Psoas muscle (tissue), 8 donors: Measurements from ENCODE around the gene ANO9. TPM values are rescaled to one million over a fixed set of nuclear protein-coding genes. Genes with fewer than 3 reads are reported as not detected.
"Not testable (repeated sequence)": the region's sequence is repeated elsewhere in the genome, so short reads cannot be mapped to it uniquely, and the experiment has no call there.

Experiments used
- ATAC-seq, 4 donors: fragments of 200-7000 bp; cut with Tn5 transposase; one replicate each; pipeline ENCODE4 v1.9.1; 2020; ENCODE audit warnings: moderate library complexity in 3 of 4, mild to moderate bottlenecking in 2 of 4
- DNase-seq, 2 donors: peaks; one replicate each; pipeline ENCODE4 v3.0.0-alpha.2; 2020
- H3K27ac ChIP-seq: fragments of 200-600 bp; one replicate; pipeline ENCODE4 v1.8.0; 2022
- H3K27me3 ChIP-seq, 3 donors: fragments of 200-600 bp in 1 of 3; one replicate each; pipeline versions ENCODE4 v1.6.1 to v1.8.0; 2013 to 2022; ENCODE audit warnings: low read length in 2 of 3, mild to moderate bottlenecking in 2 of 3, moderate library complexity in 1 of 3; ENCODE audit not compliant: insufficient read depth in 3 of 3
- H3K36me3 ChIP-seq, 2 donors: fragments of 200-600 bp in 1 of 2; one replicate each; pipeline versions ENCODE4 v1.6.1 to v1.8.0; 2013 to 2022; ENCODE audit warnings: low read depth in 1 of 2, mild to moderate bottlenecking in 1 of 2, moderate library complexity in 1 of 2; ENCODE audit not compliant: insufficient read depth in 1 of 2
- H3K4me1 ChIP-seq: fragments of 200-600 bp; one replicate; pipeline ENCODE4 v1.8.0; 2022
- H3K4me3 ChIP-seq: fragments of 200-600 bp; one replicate; pipeline ENCODE4 v1.8.0; 2022; ENCODE audit warnings: mild to moderate bottlenecking
- H3K9me3 ChIP-seq: fragments of 200-600 bp; one replicate; pipeline ENCODE4 v1.8.0; 2022
- CTCF ChIP-seq: fragments of 200-600 bp; IDR thresholded peaks from one replicate; pipeline ENCODE4 v1.8.0; 2022; ENCODE audit warnings: antibody characterized with exemption
- WGBS, 3 donors: extraction: QIAGEN DNeasy Blood & Tissue Kit; methylation state at CpG; one replicate each; pipeline versions ENCODE4 v1.1.6 to v1.1.7; 2013; 5-methylcytosine and 5-hydroxymethylcytosine counted together
- intact Hi-C, 2 donors: fragments of 100-400 bp; cut with DNase I; formaldehyde crosslinking; loops; one replicate each; pipeline versions ENCODE4 v1.11.0 to v1.14.2; 2022
- polyA plus RNA-seq, 3 donors: library from polyadenylated mRNA; stranded (reverse); fragments of 200-250 nt; gene quantifications; one replicate each; pipeline ENCODE4 v1.2.3, GENCODE V29; 2013
- total RNA-seq, 4 donors: library from RNA; stranded (reverse); fragmentation: NEBNext Ultra II Directional in 2 of 4; extraction: Animal tissue kit (Norgen Biotek cat#: 25700) in 2 of 4; gene quantifications; one replicate each; pipeline versions ENCODE4 v1.2.1 to v1.2.4, GENCODE V29; 2021 to 2023
- donor health status: healthy with polysubstance abuse.
- donor health status: DM: no; HTN: no; CAD: no; lungs with moderate emphysema.
- donor health status: Bipolar disorder and iron deficiency.
- donor health status: healthy.
- donor health status: DM: yes; HTN: yes; CAD: no.
- donor health status: DM: no; HTN: no; CAD: no.
- donor health status: DM: no; HTN: no; CAD: no.
- donor health status: DM: yes; HTN: yes; CAD: no.

ANO9 gene
- total and polyA plus RNA-seq, 7 donors: 0.09 to 0.59 (median 0.13) TPM; not detected in 1

DNA sequence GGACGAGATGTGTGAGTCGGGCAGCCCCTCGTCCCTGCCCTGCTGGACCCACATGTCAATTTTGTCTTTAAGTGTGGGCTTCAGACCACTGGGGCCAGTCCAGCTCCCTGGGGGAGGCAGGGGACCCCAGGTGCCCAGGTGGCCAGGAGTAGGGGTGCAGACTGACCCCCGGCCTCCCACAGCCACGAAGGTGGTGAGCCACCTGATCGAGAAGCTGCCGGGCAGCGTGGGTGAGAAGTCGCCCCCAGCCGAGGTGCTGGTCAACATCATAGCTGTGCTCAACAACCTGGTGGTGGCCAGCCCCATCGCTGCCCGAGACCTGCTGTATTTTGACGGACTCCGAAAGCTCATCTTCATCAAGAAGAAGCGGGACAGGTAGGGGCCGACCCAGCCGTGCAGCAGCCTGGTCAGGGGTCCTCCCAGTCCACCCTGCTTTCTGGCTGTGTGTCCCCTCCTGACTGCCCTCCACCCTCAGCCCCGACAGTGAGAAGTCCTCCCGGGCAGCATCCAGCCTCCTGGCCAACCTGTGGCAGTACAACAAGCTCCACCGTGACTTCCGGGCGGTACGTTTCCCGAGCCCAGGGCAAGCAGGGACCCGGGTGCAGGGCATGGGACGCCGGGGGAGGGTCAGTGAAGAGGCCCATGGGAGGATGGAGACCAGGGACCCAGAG lies 37.9 kb downstream of the ANO9 start:
- ATAC-seq (no peak), DNase-seq (peak in 1 of 2 donors; percentile 52)
- Histone ChIP-seq H3K4me1 (peaks cover 8% of the 10 kb centered on the region), H3K27ac (no peak overlapping the region), H3K4me3 (no peak overlapping the region), H3K9me3 (no peaks in the 10 kb centered on the region), H3K27me3 (peaks cover 0 to 24% (median 0%) of the 10 kb centered on the region in 3 donors), H3K36me3 (no peaks in the 10 kb centered on the region)
- WGBS, 3 donors: 87 to 90% (median 89%) methylated on average over 27 of the region's 27 CpGs
- no peak for TF ChIP-seq CTCF
- intact Hi-C loops: no loop called here

DNA sequence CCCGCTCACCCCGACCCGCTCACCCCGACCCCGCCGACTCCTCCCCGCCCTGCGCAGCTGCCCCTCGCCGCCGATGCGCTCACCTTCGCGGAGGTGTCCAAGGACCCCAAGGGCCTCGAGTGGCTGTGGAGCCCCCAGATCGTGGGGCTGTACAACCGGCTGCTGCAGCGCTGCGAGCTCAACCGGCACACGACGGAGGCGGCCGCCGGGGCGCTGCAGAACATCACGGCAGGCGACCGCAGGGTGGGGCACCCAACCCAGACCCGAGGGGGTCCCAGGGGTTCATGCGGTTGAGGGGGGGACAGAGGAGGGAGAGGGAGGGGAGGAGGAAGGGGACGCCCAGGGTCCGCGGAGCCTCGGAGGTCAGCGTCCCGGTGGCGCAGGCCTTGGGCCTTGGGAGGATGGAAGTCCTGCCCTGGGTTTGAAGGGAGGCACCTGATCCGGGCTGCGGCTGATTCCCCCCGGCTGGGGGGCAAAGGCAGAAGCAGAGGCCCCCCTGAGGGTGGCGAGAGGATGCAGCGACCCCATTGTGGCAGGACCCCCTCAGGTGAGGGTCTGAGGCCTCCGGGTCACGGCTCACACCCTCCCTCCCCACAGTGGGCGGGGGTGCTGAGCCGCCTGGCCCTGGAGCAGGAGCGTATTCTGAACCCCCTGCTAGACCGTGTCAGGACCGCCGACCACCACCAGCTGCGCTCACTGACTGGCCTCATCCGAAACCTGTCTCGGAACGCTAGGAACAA lies 38.6 kb downstream of the ANO9 start:
- ATAC-seq (no peak), DNase-seq (peak in 1 of 2 donors; percentile 48)
- intact Hi-C loops: no loop called here
- Histone ChIP-seq H3K4me1 (peaks cover 8% of the 10 kb centered on the region), H3K36me3 (no peaks in the 10 kb centered on the region), H3K27ac (no peak overlapping the region), H3K27me3 (peaks cover 0 to 21% (median 0%) of the 10 kb centered on the region in 3 donors), H3K9me3 (no peaks in the 10 kb centered on the region), H3K4me3 (no peak overlapping the region)
- TF ChIP-seq CTCF: no peak
- 45 to 90% (median 70%) methylated on average over 46 to 55 of the region's 55 CpGs for WGBS, 3 donors

- intact Hi-C loops, H3K36me3 ChIP-seq, DNase-seq, H3K4me3 ChIP-seq, H3K27ac ChIP-seq, H3K4me1 ChIP-seq, ATAC-seq, H3K9me3 ChIP-seq: not testable (repeated sequence)
- WGBS, 3 donors: 97 to 100% methylated on average over 6 to 36 of the region's 52 CpGs; no CpG with 5 or more reads in 1 of the 3 donors
- peaks cover 0 to 26% (median 0%) of the 10 kb centered on the region in 3 donors for H3K27me3 ChIP-seq
Measured at GRCh38 chr11:401196-401595, 40.6 kb downstream of the ANO9 start.

GRCh38 chr11:400241-400689 lies 41.5 kb downstream of the ANO9 start:
- peaks cover 0 to 31% (median 0%) of the 10 kb centered on the region in 3 donors for H3K27me3 ChIP-seq
- no peaks in the 10 kb centered on the region for H3K36me3 ChIP-seq
- ATAC-seq: no peak
- H3K27ac ChIP-seq: no peak overlapping the region
- no peaks in the 10 kb centered on the region for H3K4me1 ChIP-seq
- no peaks in the 10 kb centered on the region for H3K9me3 ChIP-seq
- intact Hi-C loops: no loop called here
- DNase-seq: no peak
- H3K4me3 ChIP-seq: no peak overlapping the region
- 9 to 83% (median 61%) methylated on average over 19 to 50 of the region's 50 CpGs for WGBS, 3 donors
- TF ChIP-seq CTCF: no peak

DNA sequence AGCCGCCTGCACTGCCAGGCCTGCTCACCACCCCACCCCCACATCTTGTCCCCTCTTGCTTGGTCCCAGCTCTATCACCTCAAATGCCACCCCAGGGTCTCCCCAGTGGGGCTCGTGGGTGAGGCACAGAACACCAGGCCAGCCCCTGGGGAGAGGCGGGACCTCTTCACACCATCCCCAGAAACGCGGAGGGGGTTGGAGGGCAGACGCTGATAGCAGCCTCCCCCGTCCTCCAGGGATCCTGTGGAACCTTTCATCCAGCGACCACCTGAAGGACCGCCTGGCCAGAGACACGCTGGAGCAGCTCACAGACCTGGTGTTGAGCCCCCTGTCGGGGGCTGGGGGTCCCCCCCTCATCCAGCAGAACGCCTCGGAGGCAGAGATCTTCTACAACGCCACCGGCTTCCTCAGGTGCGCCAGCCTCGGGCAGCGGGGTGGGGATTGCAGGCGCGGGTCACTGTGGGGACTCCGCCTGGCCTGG lies 42.0 kb downstream of the ANO9 start:
- no peaks in the 10 kb centered on the region for H3K36me3 ChIP-seq
- H3K9me3 ChIP-seq: no peaks in the 10 kb centered on the region
- H3K4me3 ChIP-seq: no peak overlapping the region
- 34 to 91% (median 49%) methylated on average over 15 to 21 of the region's 21 CpGs for WGBS, 3 donors
- no peaks in the 10 kb centered on the region for H3K4me1 ChIP-seq
- intact Hi-C loops: no loop called here
- DNase-seq (no peak), ATAC-seq (no peak)
- TF ChIP-seq CTCF: no peak
- peaks cover 0 to 36% (median 0%) of the 10 kb centered on the region in 3 donors for H3K27me3 ChIP-seq
- no peak overlapping the region for H3K27ac ChIP-seq
